Stimulated activated CD4-positive, alpha-beta T cell treated with anti-CD3 and anti-CD28 coated beads, Interleukin-12 subunit alpha, Interleukin-12 subunit beta, amount 100 ng/mL, for 4 hours (primary cell): ENCODE measurements around the gene C19orf33.
A peak's percentile ranks its signal among the peaks of the same experiment; 100 is the strongest.
"Not testable (repeated sequence)": the region's sequence is repeated elsewhere in the genome, so short reads cannot be mapped to it uniquely, and the experiment has no call there.

ENCODE experiments used
- DNase-seq: peaks from one replicate; pipeline ENCODE4 v3.0.0-alpha.2; 2020

Gene C19orf33

DNA sequence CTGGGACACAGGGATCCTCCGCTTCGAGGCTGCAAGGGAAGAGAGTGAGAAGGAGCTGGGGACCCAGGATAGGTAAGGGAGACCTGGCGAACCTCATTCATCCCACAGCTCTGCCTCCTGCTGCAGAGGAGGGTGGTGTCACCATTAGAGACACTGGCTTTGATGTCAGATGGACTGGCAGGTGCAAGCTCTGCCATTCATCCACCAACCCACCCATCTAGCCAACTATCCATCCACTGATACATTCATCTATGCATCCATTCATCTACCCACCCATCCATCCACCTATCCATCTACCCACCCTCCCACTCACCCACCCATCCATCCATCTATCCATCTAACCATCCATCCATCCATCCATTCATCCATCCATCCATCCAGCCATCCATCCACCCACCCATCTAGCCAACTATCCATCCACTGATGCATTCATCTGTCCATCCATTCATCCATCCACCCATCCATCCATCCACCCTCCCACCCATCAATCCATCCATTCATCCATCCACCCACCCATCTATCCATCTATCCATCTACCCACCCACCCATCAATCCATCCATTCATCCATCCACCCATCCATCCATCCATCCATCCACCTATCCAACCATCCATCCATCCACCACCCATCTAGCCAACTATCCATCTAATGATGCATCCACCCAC is 5.7 kb downstream of the C19orf33 start:
- DNase-seq = no peak

DNA sequence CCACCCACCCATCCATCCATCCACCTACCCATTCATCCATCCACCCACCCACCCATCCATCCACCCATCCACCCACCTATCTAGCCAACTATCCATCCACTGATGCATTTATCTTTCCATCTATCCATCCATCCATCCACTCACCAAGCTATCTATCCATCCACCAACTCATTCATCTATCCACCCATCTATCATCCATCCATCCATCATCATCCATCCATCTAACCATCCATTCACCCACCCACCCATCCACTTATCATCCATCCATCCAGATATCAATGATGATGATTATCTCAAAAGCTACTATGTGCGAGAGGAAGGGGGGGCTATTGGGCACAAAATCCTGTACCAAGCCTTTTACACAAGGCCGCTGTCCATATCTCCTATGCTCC is 6.2 kb downstream of the C19orf33 start:
- no peak for DNase-seq

DNA sequence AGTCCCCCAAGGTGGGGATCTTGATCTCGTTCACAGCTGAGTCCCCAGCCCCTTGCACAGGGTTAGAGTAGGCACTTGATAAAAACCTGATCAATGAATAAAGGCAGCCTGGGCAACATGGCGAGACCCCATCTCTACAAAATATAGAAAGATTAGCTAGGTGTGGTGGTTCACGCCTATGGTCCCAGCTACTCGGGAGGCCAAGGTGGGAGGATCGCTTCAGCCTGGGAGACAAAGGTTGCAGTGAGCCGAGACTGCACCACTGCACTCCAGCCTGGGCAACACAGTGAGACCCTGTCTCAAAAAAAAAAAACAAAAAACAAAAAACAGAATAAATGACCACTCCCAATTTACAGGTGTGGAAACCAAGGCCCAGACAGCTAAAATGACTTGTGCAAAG is 6.9 kb downstream of the C19orf33 start:
- DNase-seq = no peak

DNA sequence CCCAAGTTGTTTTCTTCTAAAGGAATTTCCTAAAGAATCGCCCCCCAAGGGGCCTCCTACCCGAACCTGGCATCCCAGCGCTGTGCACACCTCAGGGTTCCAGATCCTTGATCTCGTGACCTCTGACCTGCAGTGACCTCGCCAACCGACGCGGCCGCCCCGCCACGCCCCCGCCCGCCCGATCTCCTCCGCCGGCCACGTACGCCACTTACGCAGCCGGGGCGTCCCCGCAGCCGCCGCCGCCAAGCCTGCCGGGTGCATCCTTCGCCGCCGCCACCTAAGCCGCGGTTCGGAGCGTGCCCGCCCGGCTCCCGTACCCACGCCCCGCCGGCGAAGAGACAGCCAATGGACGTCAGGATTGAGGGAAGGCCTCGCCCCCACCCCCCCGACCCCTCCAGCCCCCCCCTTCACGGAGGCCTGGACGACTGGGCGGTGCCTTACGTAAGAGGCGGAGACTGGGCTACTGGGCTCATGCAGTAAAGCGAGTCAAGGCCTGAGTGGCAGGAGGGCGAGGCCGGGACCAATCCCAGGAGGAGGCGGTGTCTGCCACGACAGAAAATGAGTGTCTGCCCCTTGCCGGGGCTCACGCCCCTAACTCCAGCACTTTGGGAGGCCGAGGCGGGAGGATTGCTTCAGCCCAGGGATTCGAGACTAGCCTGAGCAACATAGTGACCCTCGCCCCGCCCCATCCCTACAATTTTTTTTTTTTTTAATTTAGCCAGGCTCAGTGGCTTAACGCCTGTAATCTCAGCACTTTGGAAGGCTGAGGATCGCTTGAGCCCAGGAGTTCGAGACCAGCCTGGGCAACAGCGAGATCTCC is 11.8 kb downstream of the C19orf33 start, which contains the start of gene YIF1B:
Gene YIF1B, minus strand, starts transcription at position 291 of the 820 bp plus-strand sequence. Its CDS starts 30 bp downstream, at position 261.
- DNase-seq = peak; percentile 91

DNA sequence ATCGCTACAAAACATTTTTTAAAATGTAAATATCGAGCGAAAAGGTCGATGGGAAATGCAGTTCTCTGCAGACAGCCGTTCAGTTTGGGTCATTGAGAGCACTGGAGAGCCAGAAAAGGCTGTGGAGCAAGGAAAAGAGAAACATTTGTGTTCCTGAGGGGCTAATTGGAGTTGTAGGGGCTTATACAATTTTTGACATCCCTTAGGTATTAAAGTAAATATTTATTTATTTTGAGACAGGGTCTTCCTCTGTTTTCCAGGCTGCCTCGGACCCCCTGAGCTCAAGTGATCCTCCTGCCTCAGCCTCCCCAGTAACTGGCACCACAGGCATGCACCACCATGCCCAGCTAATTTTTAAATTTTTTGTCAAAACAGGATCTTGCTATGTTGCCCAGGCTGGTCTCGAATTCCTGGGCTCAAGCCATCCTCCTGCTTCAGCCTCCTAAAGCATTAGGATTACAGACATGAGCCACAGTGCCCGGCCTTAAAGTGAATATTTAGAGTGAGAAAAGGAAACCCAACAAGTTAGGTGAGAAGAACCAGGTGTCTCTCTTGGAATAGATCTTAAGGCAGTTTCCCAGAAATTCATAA is 12.5 kb downstream of the C19orf33 start:
- DNase-seq = no peak

DNA sequence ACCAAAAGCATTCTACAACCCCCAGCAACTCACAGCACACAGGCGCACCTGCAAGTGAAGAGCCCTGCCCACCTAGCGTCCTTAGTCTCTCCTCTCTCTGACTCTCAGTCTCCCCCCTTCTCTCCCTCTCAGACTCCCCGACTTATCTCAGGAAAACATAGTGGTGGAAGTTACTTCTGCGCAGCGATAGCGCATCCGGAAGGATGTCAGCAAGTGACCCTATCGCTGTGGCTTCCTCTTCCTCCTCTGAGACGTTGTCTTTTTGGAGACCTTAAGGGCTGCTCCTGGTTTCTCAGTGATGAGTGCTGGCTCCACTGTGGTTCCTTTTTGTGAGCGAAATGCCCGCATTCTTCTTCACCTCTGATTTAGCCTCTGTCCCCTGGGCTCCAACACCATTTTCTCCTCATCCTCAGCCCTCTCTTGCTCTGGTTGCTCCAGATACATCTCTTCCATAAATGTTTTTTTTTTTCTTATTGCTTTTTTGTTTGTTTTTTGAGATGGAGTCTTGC is 13.1 kb downstream of the C19orf33 start:
- no peak for DNase-seq

DNA sequence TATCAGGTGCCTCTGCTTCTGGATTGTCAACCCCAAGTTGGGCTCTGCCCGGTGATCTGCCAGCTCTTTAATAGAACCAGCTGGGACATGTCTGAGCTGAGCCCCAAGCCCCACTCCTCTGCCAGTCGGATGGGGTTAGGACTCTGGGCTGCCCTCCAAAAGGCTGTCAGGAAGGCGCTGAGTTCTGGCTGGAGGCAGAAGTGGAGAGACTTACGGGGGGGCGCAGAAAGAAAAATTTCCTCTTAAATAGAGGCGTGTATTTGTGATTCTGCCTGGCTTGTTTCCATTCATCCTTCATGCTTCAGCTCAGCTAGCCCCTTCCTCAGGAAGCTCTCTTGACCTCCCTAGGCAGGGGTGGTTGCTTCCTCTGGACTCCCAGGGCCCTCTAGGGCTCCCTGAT is 14.6 kb downstream of the C19orf33 start:
- DNase-seq = no peak

DNA sequence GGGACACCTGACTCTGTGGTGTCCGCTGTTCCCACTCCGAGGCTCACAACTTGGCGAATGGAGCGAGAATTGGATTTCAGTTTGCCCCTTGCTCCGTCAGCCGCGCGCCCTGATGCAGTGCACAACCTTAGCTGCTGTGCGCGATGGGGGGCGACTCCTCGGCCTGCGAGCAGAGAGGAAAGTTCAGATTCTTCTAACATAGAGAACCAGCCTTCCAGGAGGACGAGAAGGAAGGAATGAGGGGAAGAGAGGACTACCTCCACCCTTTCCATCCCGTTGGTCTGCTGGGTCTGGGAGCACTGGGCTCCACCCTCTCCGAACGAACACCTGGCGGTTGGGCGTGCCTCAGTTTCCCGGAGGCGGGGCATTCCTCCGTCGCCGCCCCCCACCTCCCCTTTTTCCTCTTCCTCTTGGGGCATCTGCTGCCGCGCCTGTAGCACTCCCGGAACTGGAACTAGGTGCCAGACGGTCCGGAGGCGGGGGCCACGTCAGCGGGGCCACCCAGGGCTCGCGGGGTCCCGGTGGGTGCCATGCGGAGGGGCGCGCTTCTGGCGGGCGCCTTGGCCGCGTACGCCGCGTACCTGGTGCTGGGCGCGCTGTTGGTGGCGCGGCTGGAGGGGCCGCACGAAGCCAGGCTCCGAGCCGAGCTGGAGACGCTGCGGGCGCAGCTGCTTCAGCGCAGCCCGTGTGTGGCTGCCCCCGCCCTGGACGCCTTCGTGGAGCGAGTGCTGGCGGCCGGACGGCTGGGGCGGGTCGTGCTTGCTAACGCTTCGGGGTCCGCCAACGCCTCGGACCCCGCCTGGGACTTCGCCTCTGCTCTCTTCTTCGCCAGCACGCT is 15.6 kb downstream of the C19orf33 start, which contains the start of gene KCNK6:
Gene KCNK6, plus strand, starts transcription at position 425 of the 838 bp plus-strand sequence. Its CDS starts 106 bp downstream, at position 531.
- DNase-seq = peak; percentile 66

DNA sequence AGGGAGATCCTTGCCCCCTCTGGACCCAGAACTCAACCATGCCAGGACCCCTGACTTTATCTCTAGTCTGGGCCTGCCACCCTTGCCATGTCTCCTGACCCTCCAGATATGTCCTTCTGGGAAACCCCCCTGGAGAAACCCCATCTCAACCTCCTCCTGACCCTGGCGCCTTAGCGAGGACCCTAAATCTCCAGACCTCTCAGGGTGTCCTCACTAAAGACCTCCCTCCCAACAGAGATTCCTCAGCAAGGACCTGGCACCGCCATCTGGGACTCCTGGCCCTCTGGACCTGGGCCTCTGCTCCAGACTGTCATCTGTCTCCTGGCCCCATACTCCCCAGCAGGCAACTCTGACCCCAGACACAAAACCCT is 16.9 kb downstream of the C19orf33 start:
- DNase-seq = no peak

DNA sequence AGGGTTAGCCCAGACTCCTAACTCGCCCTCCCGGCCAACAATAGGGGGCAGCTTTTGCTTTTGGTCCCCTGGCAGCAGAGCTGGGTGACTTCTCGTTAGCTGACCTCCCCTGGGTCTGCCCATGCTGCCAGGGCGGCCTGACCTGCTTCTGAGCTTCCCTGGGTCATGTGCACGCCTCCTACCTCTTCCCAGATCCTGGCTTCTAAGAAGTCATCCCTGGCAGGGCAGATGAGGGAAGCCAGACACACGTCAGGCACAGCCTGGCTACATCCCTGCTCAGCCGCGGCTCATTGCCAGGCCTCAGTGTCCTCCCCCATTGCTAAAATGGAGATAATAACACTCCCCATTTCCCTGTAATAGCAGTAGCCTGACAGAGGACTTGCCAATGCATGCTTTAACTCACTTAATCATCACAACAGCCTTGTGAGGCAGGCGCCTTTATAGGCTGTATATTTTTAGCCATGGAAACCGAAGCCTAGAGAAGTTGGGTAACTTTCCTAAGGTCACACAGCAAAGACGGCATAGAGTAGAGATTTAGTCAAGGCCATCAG is 17.7 kb downstream of the C19orf33 start:
- no peak for DNase-seq

DNA sequence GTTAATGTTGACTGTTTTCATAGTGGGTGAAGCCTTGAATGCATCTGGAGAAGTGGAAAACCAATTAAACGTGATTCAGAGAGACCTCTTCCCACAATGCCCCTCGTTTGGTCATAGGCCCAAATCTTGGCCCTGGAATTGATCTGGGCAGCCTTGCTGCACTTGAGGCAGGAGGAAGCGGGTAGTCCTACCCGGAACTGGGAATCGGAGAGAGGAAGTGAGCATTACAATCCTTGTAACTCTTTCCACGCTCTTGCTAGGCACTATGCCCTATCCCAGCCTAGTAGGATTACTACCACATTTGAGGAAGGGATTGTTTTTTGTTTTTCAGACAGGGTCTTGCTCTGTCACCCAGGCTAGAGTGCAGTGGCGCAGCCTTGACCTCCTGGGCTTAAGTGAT is 19.2 kb downstream of the C19orf33 start:
- DNase-seq = no peak

DNA sequence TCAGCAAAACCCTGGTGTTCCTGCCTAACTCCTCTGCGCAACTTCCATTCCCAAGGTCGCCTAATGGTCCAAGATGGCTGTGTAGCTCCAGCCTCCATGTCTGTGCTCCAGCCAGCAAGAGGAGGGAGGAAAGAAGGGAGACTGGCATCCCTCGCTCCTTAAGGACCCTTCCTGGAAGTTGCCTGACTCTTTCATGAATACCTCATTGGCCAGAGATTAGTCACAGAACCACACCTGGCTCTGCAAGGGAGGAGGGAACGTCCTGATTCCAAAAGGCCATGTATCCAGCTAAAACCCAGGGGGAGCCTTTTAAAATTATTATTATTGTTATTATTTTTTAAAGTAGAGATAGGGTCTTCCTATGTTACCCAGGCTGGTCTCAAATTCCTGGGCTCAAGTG is 20.4 kb downstream of the C19orf33 start:
- DNase-seq = no peak

DNA sequence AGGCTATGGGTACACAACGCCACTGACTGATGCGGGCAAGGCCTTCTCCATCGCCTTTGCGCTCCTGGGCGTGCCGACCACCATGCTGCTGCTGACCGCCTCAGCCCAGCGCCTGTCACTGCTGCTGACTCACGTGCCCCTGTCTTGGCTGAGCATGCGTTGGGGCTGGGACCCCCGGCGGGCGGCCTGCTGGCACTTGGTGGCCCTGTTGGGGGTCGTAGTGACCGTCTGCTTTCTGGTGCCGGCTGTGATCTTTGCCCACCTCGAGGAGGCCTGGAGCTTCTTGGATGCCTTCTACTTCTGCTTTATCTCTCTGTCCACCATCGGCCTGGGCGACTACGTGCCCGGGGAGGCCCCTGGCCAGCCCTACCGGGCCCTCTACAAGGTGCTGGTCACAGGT is 22.5 kb downstream of the C19orf33 start:
- DNase-seq = no peak

DNA sequence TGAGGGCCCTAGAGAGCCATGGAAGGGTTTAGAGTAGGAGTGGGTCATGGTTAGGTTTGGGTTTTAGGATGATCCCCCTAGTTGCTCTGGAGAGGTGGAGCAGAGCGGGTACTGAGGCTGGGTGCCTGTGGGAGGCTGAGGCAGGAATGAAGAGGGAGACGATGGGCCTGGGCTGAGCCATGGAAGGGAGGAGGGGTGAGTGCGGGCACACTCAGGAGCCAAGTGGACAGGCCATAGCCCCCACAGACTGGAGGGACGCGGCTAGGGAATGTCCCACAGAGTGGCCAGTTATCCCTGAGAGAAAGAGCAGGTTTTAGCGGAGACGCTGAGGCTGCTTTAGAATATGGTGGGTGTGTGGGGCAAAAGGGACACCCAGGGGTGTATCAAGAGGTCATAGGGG is 25.6 kb downstream of the C19orf33 start:
- no peak for DNase-seq

DNA sequence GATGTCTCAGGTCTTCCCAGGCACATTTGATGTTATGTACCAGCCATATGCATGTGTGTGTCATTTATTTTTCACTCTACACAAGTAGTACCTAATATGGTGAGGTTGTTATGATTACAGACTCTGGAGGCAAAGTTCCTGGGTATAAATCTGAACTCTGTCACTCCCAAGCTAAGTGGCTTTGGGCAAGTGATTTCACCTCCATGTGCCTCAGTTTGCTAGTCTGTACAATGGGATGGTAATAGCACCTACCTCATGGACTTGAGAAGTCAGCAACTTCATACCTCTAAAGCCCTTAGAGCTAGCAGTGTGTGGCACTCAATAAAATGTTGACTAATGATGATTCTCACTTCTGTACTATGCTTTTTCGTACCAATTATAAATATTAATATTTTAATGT is 27.7 kb downstream of the C19orf33 start:
- no peak for DNase-seq

DNA sequence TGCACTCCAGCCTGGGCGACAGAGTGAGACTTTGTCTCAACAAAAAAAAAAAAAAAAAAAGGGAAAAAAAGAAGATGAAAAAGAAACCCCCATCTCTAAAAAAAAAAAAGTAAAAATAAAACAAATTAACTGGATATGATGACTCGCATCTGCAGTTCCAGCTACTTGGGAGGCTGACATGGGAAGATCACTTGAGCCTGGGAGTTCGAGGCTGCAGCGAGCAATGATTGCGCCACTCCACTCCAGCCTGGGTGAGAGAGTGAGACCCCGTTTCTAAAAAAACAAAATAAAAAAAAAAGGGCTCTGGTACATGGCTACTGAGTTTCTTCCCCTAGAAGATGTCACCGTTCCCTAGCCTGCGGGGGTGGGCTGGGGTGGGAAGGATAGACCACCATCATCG is 29.2 kb downstream of the C19orf33 start:
- no peak for DNase-seq

DNA sequence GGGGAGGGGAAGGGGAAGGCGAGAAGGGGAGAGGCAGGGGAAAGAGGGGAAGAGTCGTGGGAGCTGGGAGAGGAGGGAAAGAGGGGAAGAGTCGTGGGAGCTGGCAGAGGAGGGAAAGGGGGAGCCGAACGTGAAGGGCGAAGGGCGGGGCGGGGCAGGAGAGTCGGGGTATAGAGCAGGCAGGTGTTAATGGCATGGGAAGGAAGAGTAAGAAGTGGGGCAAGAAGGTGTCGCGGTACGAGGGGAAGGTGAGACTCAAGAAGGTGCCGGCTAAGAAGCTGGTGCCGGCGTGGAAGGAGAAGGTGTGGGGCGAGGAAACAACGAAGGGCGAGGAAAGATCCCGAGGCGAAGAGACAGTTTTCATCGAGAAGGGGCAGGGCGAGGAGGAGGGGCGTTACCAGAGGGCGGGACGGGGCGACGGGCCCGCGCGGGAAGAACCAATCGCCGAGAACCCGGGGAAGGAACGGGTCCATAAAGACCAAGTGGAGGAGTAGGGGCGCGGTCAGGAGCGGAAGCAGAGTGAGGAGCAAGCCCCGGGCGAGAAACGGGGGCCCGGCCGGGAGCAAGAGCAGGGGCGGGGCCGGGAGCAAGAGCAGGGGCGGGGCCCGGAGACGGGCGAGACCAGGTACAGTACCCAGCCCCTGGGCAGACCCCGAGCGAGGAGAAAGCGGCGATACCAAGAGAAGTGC is 32.0 kb downstream of the C19orf33 start:
- DNase-seq = peak; percentile 93

DNA sequence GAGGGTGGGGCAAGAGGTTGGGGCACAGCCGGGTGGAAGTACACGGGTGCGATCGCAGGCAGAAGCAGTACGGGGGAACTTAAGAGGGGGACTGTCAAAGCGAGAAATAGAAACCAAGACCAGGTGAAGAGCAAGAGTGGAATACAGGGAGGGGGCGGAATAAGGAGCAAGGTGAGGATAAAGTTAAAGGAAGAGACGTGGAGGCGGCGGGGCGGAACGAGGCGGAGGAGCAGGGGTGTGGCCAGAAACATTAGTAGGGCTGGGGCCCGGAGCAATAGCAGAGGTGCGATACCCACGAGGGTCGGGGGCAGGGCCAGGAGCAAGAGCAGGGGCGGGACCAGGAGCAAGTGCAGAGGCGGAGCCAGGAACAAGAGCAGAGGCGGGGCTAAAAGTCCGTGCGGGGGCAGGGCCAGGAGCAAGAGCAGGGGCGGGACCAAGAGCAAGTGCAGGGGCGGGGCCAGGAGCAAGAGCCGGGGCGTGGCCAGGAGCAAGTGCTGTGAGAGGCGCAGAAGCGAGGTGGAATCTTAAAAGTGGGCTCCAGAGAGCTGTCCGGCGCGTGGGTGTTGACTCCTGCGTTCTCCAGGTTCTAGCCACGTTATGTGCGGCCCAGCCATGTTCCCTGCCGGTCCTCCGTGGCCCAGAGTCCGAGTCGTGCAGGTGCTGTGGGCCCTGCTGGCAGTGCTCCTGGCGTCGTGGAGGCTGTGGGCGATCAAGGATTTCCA is 32.7 kb downstream of the C19orf33 start:
- peak; percentile 94 for DNase-seq

DNA sequence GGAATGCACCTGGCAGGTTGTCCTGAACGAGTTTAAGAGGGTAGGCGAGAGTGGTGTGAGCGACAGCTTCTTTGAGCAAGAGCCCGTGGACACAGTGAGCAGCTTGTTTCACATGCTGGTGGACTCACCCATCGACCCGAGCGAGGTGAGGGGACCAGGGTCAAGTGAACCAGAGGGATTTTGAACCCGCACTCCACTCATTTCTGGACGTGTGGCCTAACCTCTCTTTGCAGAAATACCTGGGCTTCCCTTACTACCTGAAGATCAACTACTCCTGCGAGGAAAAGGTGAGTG is 33.3 kb downstream of the C19orf33 start:
- DNase-seq = no peak

DNA sequence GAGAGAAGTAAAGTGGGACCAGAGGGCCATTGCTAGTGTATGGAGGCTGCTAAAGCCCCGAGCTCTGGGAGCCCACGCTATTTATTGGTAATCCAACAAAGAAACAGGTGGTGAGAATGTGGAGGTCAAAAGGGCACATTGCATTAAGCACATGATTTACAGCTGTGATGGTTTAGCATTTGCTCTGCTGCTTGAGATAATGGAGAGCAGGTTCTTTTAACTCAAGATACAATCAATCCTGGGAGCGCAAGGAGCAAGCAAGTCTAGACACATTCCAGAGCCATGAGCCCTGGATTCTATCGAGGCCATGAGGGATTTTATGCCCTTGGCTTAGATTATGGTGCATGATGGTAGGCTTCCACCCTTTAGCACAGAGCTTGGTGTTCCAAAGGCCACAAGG is 35.0 kb downstream of the C19orf33 start:
- DNase-seq = not testable (repeated sequence)

DNA sequence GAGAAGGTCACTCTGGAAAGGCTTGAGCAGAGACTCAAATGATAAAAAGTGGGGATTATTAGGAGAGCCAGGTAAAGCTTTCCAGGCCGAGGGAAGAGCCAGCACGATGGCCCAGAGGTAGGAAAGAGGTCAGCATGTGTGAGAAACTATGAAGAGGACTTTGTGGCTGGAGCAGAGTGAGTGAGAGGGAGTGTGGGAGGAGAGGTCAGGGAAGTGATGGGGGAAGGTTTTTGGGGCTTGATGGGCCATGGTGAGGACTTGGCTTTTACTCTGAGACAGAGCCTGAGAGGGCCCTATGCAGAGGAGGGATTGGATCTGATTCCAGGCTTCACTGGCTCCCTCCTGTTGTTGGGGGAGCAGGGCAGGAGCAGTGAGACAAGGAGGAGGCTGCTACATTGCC is 36.9 kb downstream of the C19orf33 start:
- DNase-seq = no peak
